DOHH2 (cell line): ENCODE data around the gene HMCN2.

ENCODE experiments used
- H3F3A ChIP-seq: fragments of 200-600 bp; sonication (generic), shearing (Covaris generic); 2 replicates; pipeline ENCODE4 v1.6.0; 2016; ENCODE audit warnings: antibody characterized with exemption, mild to moderate bottlenecking; ENCODE audit not compliant: control insufficient read depth, insufficient read depth
- H3K27ac ChIP-seq: fragments of 200-600 bp; sonication (generic); 2 replicates; pipeline ENCODE4 v1.5.1; 2014; ENCODE audit warnings: low read depth, mild to moderate bottlenecking, low read length, moderate library complexity
- H3K27me3 ChIP-seq: fragments of 200-600 bp; sonication (generic); 2 replicates; pipeline ENCODE4 v1.6.1; 2014; ENCODE audit warnings: mild to moderate bottlenecking, low read length, mixed read lengths; ENCODE audit not compliant: control insufficient read depth
- H3K36me3 ChIP-seq: fragments of 200-600 bp; sonication (generic); 2 replicates; pipeline ENCODE4 v1.6.1; 2014; ENCODE audit warnings: mild to moderate bottlenecking, low read length, moderate library complexity, mixed read lengths; ENCODE audit not compliant: control insufficient read depth
- H3K4me1 ChIP-seq: fragments of 200-600 bp; sonication (generic); 2 replicates; pipeline ENCODE4 v1.6.1; 2014; ENCODE audit warnings: mild to moderate bottlenecking, low read length, mixed read lengths; ENCODE audit not compliant: control insufficient read depth
- H3K4me2 ChIP-seq: fragments of 200-600 bp; sonication (generic); 2 replicates; pipeline ENCODE4 v1.6.0; 2014; ENCODE audit warnings: mild to moderate bottlenecking, low read length, moderate library complexity
- H3K4me3 ChIP-seq: fragments of 200-600 bp; sonication (generic); 2 replicates; pipeline ENCODE4 v1.5.1; 2014; ENCODE audit warnings: mild to moderate bottlenecking, low read length, mixed read lengths
- H3K79me2 ChIP-seq: fragments of 200-600 bp; sonication (generic); 2 replicates; pipeline ENCODE4 v1.6.1; 2014; ENCODE audit warnings: mild to moderate bottlenecking, low read length, mixed read lengths; ENCODE audit not compliant: control insufficient read depth
- H3K9me2 ChIP-seq: fragments of 200-600 bp; sonication (generic); replicated peaks from 2 replicates; pipeline ENCODE4 v1.6.1; 2014; ENCODE audit warnings: mild to moderate bottlenecking, low read length, mixed read lengths; ENCODE audit not compliant: control insufficient read depth
- H3K9me3 ChIP-seq: fragments of 200-600 bp; sonication (generic); 2 replicates; pipeline ENCODE4 v1.6.1; 2014; ENCODE audit warnings: antibody characterized with exemption, low read length, mixed read lengths; ENCODE audit not compliant: control insufficient read depth, insufficient read depth
- H4K20me1 ChIP-seq: fragments of 200-600 bp; sonication (generic); 2 replicates; pipeline ENCODE4 v1.6.0; 2014; ENCODE audit warnings: low read depth, mild to moderate bottlenecking, antibody characterized with exemption, low read length, moderate library complexity; ENCODE audit not compliant: control insufficient read depth, insufficient read depth
- CTCF ChIP-seq: fragments of 200-600 bp; sonication (generic); IDR thresholded peaks from one replicate; pipeline ENCODE4 v1.5.1; 2014; ENCODE audit warnings: antibody characterized with exemption, mild to moderate bottlenecking, low read depth, low read length; ENCODE audit not compliant: poor library complexity, severe bottlenecking
- EZH2phosphoT487 ChIP-seq: fragments of 200-600 bp; sonication (generic); IDR thresholded peaks from 2 replicates; pipeline ENCODE4 v1.6.1; 2017; ENCODE audit warnings: borderline replicate concordance, mild to moderate bottlenecking, antibody characterized with exemption, low read length, moderate library complexity, mixed read lengths

HMCN2 gene

GRCh38 chr9:130459151-130459550 lies 193.6 kb downstream of the HMCN2 start:
- Histone ChIP-seq H3F3A (no peaks in the 10 kb centered on the region), H3K79me2 (no peaks in the 10 kb centered on the region), H4K20me1 (no peaks in the 10 kb centered on the region), H3K4me1 (no peaks in the 10 kb centered on the region), H3K9me2 (no peaks in the 10 kb centered on the region), H3K4me3 (no peak overlapping the region), H3K27ac (no peak overlapping the region), H3K36me3 (no peaks in the 10 kb centered on the region), H3K9me3 (no peaks in the 10 kb centered on the region), H3K27me3 (no peaks in the 10 kb centered on the region), H3K4me2 (no peak overlapping the region)
- TF ChIP-seq CTCF, result no peak
- no peak for TF ChIP-seq EZH2phosphoT487

- Histone ChIP-seq H3K4me3 (no peak overlapping the region), H3K27ac (no peak overlapping the region), H3K9me3 (no peaks in the 10 kb centered on the region), H3K9me2 (no peaks in the 10 kb centered on the region), H3K36me3 (no peaks in the 10 kb centered on the region), H3F3A (no peaks in the 10 kb centered on the region), H3K4me1 (no peaks in the 10 kb centered on the region), H3K27me3 (no peaks in the 10 kb centered on the region), H3K79me2 (no peaks in the 10 kb centered on the region), H3K4me2 (no peak overlapping the region), H4K20me1 (no peaks in the 10 kb centered on the region)
- TF ChIP-seq CTCF, result no peak
- no peak for TF ChIP-seq EZH2phosphoT487
Observed at GRCh38 chr9:130459941-130460669, 194.5 kb downstream of the HMCN2 start.

- no peaks in the 10 kb centered on the region for H3K4me1 ChIP-seq
- H3F3A ChIP-seq, result no peaks in the 10 kb centered on the region
- H3K4me3 ChIP-seq, result no peak overlapping the region
- H3K27me3 ChIP-seq, result no peaks in the 10 kb centered on the region
- no peak overlapping the region for H3K27ac ChIP-seq
- H3K79me2 ChIP-seq, result no peaks in the 10 kb centered on the region
- no peaks in the 10 kb centered on the region for H3K9me2 ChIP-seq
- TF ChIP-seq EZH2phosphoT487 (no peak), CTCF (peak; percentile 75)
- no peak overlapping the region for H3K4me2 ChIP-seq
- no peaks in the 10 kb centered on the region for H3K36me3 ChIP-seq
- H4K20me1 ChIP-seq, result no peaks in the 10 kb centered on the region
- H3K9me3 ChIP-seq, result no peaks in the 10 kb centered on the region
Observed at GRCh38 chr9:130461218-130461630, 195.7 kb downstream of the HMCN2 start.
